Right ventricle myocardium superior (tissue), 1 donor: Measurements from ENCODE around the gene TRIM45. TPM values are rescaled to one million over a fixed set of nuclear protein-coding genes. Genes with fewer than 3 reads are reported as not detected.
"Not testable (repeated sequence)": the region's sequence is repeated elsewhere in the genome, so short reads cannot be mapped to it uniquely, and the experiment has no call there.

ENCODE experiments used
- ATAC-seq: fragments of 200-7000 bp; cut with Tn5 transposase; one replicate; pipeline ENCODE4 v1.9.1; 2020; ENCODE audit warnings: mild to moderate bottlenecking; ENCODE audit not compliant: poor library complexity
- DNase-seq: peaks from one replicate; pipeline ENCODE4 v3.0.0-alpha.2; 2020
- intact Hi-C: fragments of 100-400 bp; cut with DNase I; formaldehyde crosslinking; loops from one replicate; pipeline ENCODE4 v1.11.2; 2022
- total RNA-seq: library from RNA; stranded (reverse); fragmentation: NEBNext Ultra II Directional; extraction: Animal tissue kit (Norgen Biotek cat#: 25700); gene quantifications from one replicate; pipeline ENCODE4 v1.2.1, GENCODE V29; 2021
- donor health status: DM: no; HTN: yes; CAD: no; lungs with severe emphysema.

Gene TRIM45
- total RNA-seq, 1 donor from 2014 or later, result 16.4 TPM

DNA sequence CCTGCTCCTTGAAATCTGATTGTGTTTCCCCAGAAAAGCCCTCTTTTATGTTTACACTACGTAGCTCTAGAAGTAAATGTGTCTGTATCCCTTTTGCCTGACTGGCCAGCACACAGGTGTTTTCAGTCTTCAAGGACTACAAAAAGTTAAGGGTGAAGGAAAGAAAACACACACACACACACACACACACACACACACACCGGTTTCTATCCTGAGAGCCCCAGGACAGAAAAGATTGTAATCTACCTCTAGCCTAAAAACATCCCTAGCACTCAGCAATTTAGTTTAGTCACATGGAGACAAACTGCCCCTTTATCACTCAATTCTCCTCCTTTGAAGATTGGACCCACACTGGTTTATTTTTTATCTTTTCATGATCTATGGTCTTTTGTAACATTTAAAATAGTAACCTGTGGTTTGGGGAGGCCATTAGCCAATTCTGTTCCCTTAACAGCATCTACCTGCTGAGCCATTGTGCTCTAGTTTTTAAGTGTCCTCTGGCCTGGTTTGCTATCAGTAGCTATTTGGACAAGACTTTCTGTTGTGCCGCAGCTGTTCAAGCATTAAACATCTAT, 15.8 kb upstream of the TRIM45 start:
- ATAC-seq (no peak), DNase-seq (no peak)
- intact Hi-C loops, result no loop called here

DNA sequence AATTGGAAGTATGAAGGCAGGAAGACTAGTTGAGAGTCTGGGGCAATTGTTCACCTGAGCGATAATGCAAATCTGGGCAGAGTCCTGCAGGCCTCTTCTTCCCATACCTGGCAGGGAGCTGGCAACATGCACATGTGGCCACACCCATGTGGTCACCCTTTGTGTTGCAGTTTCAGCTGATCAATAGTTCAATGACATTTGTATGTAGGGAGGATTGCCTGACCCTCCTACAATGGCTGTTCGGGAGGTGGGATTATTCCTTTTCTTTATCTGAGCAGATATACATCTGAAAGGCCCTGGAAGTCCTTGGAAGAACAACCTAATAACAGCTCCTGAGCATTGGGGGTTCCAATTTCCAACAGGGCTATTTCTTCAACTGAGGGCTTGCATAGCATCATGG, 15.2 kb upstream of the TRIM45 start:
- intact Hi-C loops, result no loop called here
- DNase-seq, result no peak
- no peak for ATAC-seq

DNA sequence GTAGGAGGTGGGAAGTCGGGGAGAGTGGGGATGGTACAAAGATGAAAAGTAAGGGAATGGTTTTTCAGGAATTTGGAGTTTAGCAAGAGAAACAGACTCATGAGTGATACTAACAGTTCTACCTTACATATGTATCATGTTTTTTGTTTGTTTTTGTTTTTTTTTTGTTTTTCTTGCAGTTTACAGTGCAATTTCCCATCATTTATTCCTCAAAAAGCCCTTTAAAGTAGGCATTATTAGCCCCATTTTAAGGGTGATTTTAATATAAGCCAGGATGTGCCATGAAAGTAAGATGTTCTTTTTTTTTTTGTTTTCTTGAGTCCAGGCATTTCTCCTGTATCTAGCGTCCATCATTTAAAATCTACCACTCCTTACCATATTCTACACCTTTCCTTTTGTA, 13.8 kb upstream of the TRIM45 start:
- no peak for ATAC-seq
- no peak for DNase-seq
- intact Hi-C loops, result no loop called here

DNA sequence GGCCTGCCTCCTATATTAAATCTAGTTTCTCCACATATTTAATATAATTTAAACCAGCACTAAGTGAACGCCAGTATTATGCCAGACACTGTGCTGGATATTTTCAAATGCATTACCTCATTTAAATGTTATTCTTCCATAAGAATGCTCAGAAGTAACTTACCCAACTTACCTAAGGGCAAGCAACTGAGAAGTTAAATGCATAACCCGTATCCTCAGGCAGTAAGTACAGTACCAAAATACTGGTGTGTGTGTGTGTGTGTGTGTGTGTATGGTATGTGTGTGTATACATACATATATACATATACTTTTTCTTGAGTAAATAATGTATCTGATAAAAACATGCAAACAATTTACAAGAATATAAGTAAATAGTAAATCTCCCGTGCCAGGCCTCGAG, 9.0 kb upstream of the TRIM45 start:
- DNase-seq (no peak), ATAC-seq (no peak)
- intact Hi-C loops, result no loop called here

DNA sequence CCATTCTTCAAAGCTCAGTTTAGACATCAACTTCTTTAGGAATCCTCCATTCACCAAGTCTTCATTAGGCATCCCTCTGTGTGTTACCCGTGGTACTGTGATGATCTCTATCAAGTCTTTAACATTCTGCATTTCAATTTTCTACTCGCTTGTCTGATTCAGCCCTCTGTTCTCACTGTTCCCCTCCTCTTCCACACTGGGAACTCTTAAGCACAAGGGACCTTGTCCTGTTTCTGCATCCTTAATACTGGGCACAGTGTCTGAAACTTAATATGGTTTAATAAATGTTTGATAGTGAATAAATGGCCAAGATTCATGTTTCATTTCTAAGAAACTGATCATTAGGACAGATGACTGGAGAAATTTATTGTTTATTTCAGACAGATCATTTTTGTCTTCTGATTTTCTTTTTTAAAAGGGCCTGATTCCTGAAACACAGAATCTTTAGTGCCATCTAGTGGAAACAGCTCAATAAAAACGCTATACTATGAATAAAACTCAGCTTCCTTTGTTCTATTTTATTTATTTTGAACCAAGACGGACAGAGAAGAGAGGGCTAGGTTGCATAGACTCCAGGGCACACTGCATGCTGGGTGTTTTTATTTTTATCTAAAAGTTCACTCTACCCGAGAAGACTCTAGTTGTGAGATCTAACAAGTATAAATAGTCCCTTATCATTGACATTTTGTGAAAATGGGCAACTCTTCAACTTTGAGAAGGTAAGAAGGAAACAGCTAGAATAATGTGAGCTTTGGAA, 7.0 kb upstream of the TRIM45 start:
- peak; percentile 80 for ATAC-seq
- intact Hi-C loops, result loop anchor here (5.0 kb wide), 1 partner anchor 61 kb away; no protein-coding TSS in a partner anchor
- no peak for DNase-seq

DNA sequence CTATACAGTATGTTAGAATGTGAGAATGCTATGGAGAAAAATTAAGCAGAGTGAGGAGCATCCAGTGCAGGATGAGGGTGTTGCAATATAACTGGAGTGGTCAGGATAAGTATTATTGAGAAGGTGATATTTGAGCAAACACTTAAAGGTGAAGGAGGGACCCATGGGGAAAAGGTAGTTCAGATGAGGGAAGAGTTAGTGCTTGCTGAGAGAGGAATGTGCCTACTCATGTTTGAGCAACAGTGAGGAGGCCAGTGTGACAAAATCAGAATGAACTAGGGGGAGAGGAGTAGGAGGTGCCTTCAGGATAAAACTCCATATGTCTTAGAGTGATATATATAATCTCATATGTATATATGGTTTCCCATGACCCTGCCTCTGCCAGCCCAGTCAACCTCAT, 6.2 kb upstream of the TRIM45 start:
- ATAC-seq (peak; percentile 15), DNase-seq (no peak)
- intact Hi-C loops, result loop anchor here (5.0 kb wide), 1 partner anchor 60 kb away; no protein-coding TSS in a partner anchor

DNA sequence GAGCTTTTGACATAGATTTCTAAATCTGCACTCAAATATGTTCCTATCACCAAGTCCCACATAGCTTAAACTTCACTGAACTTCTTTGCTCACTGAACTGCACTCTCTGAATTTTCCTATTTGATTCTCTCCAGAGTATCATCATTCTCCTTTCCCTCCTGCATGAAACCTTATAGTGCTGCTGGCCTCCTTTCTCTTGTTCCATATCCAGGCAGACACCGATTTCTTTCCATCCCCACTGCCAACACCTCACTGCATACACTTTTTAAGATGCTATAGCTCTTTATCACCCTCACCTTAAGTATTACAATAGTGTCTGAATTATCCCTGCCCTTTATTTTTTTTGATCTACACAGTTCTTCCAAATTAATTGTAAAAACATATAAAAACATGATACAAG, 3.1 kb upstream of the TRIM45 start:
- intact Hi-C loops, result loop anchor here (5.0 kb wide), 1 partner anchor 57 kb away; no protein-coding TSS in a partner anchor
- DNase-seq (no peak), ATAC-seq (no peak)

DNA sequence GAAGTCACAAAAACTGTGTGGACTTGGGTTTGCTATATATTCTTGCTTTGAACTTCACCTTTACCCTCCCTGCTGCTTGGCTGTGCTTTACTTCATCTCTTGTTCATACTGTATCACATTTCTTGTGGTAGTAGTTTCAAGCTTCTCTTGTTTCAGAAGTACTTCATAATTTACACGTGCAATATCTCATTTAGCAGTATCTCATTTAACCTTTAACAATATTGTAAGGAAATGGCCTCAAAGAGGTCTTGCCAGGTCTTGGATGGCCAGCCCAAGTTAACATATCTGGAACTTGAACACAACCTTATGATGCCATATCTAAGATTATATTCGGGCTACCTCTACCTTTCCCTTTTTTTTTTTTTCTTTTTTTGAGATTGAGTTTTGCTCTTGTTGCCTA, 1.7 kb upstream of the TRIM45 start:
- no peak for DNase-seq
- ATAC-seq, result no peak
- intact Hi-C loops, result no loop called here

DNA sequence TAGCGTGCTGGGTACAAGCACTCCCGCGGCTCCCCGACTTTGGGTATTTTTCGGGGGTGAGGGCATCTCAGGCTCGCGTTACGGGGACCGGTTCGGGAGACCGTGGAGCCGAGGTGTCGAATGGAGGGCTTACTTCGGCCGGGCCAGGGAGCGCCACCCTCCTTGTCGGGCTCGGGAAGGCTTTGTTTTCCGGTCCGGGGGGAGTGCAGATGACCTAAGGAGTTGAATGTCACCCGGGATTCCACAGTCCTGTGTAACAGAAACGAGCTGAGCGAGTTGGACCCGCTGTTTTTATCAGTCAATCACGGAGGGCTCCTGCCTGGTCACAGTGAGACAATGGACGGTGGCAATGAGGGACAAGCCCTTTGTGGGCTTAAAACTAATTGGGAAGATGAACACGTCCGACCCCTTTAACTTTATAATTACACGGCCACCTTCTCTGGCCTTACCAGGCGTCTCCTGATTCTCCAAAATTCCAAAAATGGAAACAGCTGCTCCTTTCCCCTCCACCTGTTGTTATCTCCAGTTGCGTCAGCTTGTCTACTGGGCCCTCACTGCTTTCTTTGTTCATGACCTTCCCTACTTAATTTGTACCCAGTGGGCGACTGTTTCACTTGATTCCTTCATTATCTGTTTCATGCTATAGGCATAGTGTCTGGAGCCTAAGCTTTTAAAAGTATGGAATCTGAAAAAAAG, 929 bp upstream of the TRIM45 start:
- intact Hi-C loops, result no loop called here
- ATAC-seq (peak; percentile 1), DNase-seq (no peak)

DNA sequence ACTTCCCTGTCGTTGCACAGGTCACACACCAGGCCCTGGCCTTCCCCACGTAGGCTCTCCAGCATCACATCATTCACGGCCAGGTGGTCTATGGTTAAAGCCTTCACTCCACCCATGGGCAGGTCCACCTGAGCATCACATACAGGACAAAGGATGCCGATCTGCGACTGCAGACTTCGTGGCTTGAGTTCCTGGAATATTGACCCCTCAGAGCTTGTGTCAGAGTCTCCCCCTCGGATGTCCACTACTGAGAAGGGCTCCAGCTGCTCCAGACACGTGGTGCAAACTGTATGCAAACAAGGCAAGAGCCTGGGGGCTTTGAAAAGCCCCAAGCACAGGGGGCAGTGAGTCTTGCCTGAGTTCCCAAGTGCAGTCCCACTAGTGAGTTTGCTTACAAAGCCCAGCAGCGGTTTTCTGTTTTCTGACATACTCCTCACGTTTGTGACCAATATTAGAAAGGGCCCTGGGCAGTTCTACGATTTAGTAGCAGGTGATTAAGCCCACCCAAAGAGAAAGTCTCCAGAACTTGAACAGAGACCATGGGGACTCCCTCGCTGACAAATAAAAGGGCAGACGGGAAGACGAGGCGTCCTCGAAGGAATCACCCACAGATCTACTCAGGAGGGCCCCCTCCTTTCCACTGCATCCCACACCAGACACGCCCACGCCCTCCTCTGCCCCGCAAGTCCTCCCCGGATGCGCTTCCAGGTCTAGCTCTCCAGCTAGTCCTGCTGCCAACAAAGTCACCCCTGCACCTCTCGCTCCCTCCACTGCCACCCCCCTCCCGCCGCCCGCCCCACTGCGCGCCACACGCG, 568 bp downstream of the TRIM45 start:
- intact Hi-C loops, result no loop called here
- DNase-seq (no peak), ATAC-seq (peak; percentile 63)

DNA sequence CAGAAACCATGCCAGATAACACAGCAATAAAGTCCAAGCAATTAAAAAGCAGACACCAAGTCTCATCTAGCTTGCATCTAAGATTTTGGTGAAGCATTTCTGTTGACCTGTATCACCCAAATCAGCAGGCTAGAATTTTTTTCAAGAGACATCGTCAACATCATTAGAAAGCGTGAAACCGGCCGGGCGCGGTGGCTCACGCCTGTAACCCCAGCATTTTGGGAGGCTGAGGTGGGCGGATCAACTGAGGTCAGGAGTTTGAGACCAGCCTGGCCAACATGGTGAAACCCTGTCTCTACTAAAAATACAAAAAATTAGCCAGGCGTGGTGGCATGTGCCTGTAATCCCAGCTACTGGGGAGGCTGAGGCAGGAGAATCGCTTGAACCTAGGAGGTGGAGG, 2.4 kb downstream of the TRIM45 start:
- ATAC-seq, DNase-seq, intact Hi-C loops: not testable (repeated sequence)

DNA sequence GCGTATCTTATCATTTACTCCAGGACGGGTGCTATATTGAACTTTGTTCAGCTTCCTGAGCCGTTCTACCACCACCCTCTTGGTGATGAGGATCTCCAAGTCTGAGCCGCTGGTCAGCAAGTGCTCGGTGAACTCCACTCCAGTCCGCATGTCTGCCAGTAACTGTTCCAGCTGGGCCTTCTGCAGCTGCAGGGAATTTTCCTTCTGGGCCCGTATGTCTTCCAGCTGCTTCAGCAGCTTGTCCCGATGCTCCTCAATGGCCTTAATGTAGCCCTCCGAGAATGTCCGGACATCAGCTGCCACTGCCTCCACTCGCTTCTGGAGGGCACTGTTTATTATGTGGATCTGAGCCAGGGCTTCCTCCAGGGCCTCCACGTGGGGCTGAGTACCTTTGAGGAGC, 3.4 kb downstream of the TRIM45 start:
- intact Hi-C loops, result no loop called here
- DNase-seq (no peak), ATAC-seq (no peak)

DNA sequence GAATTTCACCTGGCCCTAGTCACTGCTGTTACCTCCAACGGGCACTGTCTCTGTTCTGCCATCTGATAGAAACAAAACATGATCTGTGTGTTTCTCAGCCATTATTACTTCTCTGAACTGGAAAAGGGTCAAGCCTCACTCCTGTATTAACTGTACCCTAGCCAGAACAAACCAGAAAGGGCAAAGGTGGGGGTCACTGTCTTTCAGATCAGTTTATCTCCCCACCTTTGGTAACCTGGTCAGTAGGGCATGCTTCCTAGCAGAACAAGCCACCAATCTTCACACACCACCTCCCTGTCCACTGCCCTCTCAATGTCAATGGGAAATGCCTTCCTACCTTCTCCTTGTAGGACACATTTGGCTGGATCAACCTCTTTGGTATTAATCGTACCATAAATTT, 3.9 kb downstream of the TRIM45 start:
- no peak for ATAC-seq
- no peak for DNase-seq
- intact Hi-C loops, result no loop called here

DNA sequence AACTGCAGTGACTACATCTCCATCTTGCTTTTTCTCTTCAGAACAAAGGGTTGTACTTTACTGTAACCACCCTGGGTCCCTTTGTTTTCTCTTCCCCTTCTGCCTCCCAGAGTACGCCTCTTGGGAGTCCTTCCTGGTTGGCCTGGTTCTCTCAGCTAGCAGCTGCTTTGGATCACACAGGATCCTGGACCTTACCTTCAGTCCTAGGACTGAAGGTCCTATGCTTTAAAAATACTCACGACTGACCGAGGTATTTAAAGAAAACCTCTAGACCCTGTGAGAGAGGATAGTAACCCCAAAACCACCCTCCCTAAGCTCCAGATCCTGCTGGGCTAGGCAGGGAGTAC, 4.8 kb downstream of the TRIM45 start:
- ATAC-seq, result no peak

DNA sequence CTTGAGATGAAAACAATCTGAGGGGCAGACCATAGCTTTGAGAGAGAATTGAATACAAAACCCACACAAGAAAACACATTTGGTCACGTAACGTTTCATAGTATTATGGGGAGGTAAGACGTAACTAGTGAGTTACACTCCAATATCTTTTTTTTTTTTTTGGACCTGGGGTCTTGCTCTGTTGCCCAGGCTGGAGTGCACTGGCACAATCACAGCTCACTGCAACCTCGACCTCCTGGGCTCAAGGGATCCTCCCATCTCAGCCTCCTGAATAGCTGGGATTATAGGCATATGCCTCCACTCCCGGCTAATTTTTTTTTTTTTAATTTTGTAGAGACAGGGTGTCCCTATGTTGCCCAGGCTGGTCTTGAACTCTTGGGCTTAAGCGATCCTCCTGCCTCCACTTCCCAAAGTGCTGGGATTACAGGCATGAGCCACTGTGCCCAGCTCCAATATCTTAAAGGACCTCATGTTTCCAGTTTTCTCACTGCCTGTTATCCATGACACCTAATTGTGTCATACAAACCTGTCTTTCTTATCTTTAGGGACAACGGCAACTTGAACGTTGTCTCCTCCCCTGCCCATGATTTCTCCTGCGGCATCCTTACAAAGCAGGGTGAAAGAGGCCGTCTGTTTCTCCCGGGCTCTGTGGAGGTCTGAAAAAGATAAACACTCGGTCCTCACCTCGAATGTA, 5.3 kb downstream of the TRIM45 start:
- DNase-seq (no peak), ATAC-seq (no peak)
- intact Hi-C loops, result no loop called here

More for the DNA sequence above, 4.8 kb downstream of the TRIM45 start:
- intact Hi-C loops, result no loop called here
- DNase-seq, result no peak

DNA sequence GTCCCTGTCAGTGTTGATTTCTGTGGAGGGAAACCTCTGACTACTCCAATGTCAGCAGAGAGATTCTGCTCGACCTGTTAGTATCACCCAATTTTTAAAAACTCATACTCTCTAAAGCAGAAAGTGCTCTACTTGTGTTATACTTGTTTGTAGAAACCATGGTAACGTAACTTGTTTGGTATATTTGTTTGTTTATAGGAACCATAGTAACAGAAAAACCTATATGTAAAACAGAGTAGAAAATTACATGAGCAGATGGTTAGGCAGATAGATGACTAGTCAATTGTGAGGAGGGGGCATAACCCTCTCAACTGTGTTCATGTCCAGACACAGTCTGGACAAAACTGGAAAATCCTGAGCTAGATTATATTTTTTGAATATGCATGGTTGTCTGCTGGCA, 6.7 kb downstream of the TRIM45 start:
- no peak for DNase-seq
- no peak for ATAC-seq
- intact Hi-C loops, result no loop called here

DNA sequence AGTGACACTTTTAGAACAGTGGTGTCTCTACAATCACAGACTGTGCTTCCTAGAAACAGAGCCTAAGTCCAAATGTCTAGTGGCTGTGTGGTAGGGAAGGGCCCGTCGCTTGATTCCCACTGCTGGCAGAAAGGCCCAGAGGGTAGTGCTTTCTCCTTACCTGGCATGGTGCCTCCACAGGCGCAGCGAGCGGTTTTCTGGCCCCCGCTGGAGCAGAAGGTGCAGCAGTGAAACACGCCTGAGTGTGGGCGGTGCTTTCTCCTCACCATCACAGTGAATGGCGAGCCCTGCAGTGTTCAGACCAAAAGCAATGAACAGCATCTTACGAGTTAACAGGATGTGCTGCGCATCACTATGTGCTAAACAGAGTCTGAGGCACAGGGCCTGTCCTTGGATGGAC, 8.3 kb downstream of the TRIM45 start:
- intact Hi-C loops, result no loop called here
- no peak for ATAC-seq

DNA sequence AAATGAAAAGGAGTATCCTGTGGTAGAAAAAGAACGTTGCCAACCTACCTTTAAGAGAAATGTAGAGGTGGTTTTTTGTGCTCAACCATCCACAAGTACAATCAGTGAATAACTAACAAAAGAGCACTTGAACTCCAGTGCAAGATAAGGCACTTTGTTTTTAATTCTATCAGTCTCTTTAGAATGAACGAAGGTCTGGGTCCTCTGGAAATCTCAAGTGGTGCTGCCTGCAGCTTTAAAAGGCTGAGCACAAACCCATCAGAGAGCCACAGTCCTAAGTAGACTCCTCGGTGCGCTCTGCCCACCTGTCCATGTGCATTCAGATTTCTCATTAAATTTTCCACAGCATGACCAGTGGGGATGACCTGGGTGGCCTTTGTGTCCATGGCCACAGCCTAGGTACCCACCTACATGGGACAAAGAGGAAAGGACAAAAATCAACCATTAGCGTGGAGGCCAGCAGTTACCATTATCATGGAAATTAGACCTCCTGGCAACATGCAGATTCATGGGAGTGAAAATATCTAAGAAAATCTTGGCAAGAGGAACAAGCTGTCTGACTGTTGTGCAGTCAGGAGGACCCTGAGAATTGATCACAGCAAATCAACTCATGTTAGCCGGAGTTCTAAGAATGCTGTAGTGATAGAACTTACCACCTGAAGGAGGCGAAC, 9.4 kb downstream of the TRIM45 start:
- intact Hi-C loops, result no loop called here
- no peak for DNase-seq
- no peak for ATAC-seq

More for the DNA sequence above, 8.3 kb downstream of the TRIM45 start:
- DNase-seq, result no peak
